ENCODE data around the gene CXCR2. TPM values are rescaled to one million over a fixed set of nuclear protein-coding genes. Genes with fewer than 3 reads are reported as not detected.
"Not testable (repeated sequence)": the region's sequence is repeated elsewhere in the genome, so short reads cannot be mapped to it uniquely, and the experiment has no call there.

CXCR2 gene
- 0.69 TPM for total RNA-seq

DNA sequence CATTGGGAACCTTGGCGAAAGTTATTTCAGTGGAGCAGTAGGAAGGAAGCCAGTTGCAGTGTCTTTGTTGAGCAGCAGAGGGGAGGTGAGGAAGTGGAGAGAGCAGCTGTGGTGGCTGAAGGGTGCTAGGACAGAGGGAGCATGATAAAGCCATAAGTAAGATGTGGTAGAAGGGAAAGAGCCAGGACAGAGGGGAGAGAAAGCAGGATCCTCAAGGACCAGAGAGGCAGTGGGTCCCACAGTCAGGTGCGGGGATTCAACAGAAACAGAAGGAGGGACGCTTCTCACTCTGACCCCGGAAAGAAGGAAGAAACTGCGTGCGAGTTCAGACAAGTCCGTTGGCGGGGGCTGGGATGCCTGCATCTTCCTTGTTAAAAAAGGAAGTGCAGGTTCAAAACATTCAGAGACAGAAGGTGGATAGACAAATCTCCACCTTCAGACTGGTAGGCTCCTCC lies at the start of gene CXCR2:
Gene CXCR2, plus strand, starts transcription at position 403 of the 455 bp plus-strand sequence. CDS start 8,774 bp downstream, outside the sequence.
- no peak for DNase-seq (ENCODE audit: low spot score)

DNA sequence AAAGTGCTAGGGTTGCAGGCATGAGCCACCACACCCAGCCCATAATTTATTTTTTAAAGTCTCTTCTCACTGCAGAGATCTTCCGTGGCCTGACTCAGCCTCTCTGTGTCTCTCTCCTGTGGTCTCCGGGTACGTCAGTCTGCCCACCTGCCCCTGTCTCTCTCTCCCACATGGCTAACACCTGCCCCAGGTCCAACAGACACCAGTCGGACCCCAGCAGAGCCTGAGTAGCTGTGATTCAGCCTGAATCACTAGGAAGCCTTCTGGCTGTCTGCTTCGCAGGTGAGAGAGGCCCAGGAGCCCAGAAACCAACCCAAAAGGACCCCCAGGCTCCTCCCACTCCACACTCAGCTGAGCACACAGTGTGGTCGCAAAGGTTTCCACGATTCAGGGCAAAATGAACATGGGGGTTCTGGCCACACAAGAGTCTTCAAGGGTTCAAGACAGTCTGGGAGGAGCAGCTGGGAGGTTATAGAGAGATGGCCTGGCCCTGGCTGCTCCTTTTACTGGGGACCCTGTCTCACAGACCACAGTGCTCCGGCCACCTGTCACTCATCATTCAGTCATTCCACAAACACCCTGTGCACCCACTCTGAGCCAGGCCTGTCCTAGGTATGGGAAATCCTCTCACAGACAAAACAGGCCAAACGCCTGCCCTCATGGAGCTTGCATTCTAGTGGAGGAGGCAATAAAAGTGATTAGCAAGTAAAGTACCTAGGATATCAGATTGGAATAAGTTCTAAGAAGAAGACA lies 48.2 kb upstream of the CXCR2 start:
- no peak for DNase-seq (ENCODE audit: low spot score)

DNA sequence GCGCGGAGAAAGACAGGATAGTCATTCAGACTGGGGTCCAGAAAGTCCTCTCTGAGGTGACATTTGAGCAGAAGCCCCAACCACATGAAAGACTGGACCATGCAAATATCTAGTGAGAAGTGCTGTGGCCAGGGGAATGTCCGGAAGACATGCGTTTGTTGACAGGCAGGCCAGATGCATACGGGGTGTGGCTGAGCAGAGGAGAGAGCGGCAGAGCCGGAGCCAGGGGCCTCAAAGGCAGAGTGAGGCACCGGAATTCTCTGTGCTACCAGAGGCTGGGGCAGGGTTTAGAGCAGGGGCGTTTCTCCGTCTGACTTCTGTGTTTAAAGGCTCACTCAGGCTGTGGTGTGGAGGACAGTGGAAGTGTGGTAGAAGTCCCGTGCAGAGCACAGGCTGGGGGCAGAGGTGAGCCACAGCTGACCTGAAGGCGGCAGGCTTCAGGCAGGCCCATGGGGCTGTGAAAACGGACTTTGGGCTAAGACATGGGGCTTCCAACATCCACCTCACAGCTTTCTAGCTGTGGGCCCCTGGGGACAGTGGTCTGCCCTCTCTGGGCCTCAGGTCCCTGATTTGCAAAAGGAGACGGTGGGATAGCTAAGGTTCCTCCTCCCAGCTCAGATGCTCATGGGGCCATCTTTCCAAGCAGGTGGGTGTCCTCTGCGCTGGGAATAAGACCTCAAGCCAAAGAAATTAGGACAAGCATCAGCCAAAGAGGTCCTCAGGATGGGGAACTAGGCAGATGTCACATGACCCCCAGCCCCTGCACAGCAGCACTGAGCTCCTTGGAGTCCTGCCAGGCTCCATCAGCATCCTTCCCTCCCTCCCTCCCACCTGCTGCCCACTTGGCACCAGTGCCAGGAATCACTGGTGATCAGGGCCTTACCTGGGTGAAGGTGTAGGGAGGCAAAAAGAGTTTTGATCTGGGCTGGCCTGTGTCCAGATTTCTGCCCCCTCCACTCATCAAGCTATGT lies 45.6 kb upstream of the CXCR2 start:
- no peak for DNase-seq (ENCODE audit: low spot score)

DNA sequence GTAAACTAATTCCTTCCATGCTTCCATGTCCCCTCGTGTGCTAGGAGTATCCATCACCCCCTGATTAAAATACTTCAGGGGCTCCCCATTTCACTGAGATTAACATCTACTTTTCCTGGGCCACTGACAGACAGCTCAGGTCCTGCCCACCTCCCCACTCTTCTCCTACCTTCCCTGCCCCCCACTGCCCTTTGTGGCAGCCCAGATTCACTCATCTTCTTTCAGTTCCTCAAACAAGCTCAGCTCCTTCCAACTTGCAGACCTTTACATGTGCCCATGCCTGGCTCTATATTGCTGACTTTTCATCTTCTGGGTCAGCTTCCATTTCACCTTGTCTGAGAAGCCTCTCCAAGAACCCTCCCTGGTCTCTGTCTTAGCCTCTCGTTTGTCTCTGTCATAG lies 44.8 kb upstream of the CXCR2 start:
- DNase-seq (ENCODE audit: low spot score): no peak

DNA sequence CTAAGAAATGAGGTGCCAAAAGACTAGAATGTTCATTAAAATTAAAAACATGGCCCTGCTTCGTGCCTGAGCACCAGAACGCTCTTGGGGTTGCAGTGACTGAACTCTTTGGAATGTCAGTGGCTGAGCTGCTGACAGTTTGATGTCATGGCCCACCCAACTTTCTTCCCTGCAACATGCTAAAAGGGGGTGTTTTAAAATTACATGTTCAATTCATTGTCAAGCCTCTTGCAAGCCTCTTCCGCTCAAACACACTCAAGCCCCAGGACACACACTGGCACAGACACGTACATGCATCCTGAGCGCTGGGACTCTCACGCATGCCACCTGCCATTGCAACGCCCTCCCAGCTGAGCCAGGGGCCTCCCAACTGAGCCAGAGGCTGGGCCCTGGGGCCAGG lies 44.1 kb upstream of the CXCR2 start:
- no peak for DNase-seq (ENCODE audit: low spot score)

DNA sequence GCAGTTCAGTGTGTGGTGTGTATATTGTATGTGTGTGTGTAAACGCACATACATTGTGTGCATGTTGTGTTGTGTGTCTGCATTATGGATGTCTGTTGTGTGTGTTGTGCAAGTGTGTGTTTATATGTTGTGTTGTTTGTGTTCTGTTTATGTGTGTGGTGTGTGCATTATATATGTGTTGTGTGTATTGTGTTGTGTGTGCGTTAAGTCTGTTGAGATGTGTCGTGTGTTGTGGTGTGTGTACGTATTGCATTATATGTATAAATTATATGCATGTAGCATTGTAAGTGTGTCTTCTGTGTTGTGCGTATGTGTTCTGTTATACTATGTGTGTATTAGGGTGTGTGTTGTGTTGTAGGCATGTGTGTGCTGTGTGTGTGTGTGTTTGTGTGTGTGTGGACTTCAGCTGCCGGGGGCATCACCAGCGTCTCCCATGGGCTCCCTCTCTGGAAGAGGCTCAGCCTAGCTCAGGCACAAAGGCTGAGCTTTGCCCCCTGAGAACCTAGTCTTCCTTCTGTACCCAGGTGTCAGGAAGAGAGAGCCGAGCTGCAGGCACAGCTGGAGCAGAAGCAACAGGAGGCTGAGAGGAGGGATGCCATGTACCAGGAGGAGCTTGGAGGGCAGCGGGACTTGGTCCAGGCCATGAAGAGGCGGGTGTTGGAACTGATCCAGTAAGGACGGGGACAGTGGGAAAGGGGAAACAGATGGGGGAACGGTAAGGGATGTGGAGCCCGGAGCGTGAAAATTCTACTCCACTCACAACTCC lies 43.1 kb upstream of the CXCR2 start:
- no peak for DNase-seq (ENCODE audit: low spot score)

DNA sequence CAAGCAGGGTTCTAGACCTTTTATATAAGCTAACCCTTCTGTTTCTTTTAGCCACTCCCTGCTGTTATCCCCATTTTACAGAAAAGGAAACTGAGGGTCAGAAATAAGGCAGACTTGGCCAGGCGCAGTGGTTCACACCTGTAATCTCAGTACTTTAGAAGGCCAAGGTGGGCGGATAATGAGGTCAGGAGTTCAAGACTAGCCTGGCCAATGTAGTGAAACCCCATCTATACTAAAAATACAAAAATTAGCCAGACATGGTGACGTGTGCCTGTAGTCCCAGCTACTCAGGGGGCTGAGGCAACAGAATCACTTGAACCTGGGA lies 42.5 kb upstream of the CXCR2 start:
- DNase-seq (ENCODE audit: low spot score): no peak

DNA sequence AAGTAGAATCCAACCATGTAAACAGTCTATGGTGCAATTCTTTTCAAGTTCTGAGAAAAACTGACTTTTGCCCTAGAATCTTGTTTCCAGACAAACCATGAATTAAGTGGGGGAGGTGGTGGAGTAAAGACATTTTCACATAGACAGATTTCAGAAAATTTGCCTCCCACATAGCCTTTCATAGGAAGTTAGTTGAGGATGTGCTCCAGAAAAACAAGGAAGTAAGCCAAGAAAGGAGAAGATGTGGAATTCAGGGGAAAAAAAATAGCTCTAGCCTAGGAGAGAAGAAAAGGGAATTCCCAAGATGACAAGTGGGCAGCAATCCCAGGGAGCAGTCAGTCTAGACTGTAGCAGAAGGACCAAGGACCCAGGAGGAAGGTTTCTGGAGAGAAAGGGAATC lies 39.4 kb upstream of the CXCR2 start:
- DNase-seq (ENCODE audit: low spot score): no peak

DNA sequence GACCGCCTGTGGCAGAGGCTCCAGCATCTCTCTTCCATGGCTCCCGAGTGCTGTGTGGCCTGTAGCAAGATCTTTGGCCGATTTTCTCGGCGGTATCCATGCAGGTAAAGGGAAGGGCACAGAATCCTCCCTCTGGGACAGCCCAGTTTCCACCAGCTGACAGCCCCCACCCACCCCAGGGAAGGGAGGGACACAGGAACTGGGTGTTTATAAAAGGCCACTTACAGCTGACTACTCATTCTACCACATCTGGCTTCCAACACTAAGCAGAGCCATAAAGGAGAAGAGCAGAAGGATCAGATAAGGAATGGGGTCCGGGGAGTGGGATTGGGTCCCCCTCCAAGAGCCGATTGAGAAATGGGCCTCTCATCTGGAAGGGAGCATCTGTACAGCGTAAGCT lies 36.6 kb upstream of the CXCR2 start:
- DNase-seq (ENCODE audit: low spot score): no peak

DNA sequence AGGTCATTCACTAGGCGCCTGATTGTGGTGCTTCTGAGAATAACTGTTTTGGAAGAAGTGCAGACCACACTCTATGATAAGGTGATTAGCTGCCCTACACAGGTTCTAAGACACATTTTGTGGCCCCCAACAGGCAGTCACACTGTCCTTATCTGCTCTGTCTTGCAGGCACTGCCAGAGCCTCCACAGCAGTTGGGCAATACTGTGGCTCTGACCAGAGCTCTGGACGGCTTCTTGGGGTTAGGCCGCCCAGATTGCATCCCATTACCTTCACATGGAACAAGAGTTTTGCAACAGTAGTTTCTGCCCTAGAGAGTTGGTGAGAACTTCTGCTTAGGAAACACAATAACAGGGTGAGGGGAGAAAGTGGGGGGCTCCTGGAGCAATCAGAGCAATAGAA lies 34.1 kb upstream of the CXCR2 start:
- no peak for DNase-seq (ENCODE audit: low spot score)

DNA sequence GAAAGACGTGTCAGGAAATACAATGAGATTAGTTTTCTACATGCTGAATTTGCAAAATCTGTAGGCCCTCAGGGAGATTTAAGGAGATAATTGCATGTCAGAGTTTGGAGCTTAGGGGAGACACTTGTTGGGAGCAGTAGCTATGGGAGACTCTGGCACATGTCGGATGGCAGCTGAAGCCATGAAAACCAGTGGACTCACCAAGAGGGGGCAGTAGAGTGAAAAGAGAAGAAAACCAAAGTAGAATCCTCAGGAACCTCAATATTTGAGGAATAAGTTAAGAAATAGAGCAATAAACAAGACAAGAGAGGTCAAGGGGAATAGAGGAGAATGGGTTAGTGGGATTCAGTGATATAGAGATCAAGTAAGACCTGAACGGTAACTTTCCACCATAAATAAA lies 31.9 kb upstream of the CXCR2 start:
- no peak for DNase-seq (ENCODE audit: low spot score)

DNA sequence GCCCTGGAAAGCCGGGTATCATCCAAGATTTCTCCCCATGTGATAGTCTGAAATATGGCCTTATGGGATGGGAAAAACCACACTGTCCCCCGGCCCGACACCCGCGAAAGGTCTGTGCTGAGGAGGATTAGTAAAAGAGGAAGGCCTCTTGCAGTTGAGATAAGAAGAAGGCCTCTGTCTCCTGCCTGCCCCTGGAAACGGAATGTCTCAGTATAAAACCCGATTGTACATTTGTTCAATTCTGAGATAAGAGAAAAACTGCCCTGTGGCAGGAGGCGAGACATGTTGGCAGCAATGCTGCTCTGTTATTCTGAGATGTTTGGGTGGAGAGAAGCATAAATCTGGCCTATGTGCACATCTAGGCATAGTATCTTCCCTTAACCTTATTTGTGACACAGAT lies 30.0 kb upstream of the CXCR2 start:
- DNase-seq (ENCODE audit: low spot score): no peak

DNA sequence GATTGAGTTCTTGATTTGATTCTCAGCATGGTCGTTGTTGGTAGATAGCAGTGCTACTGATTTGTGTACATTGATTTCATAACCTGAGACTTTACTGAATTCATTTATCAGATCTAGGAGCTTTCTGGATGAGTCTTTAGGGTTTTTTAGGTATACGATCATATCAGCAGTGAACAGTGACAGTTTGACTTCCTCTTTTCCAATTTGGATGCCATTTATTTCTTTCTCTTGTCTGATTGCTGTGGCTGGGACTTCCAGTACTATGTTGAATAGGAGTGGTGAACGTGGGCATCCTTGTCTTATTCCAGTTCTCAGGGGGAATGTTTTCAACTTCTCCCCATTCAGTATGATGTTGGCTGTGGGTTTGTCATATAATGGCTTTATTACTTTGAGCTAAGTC lies 27.9 kb upstream of the CXCR2 start:
- DNase-seq (ENCODE audit: low spot score): no peak

DNA sequence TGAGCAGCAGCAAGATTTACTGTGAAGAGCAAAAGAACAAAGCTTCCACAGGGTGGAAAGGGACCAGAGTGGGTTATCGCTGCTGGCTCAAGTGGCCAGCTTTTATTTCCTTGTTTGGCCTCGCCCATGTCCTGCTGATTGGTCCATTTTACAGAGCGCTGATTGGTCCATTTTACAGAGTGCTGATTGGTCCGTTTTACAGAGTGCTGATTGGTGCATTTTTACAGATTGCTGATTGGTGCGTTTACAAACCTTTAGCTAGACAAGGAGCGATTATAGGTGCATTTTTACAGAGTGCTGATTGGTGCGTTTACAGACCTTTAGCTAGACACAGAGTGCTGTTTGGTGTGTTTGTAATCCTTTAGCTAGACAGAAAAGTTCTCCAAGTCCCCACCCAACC lies 17.0 kb upstream of the CXCR2 start:
- DNase-seq (ENCODE audit: low spot score): not testable (repeated sequence)

DNA sequence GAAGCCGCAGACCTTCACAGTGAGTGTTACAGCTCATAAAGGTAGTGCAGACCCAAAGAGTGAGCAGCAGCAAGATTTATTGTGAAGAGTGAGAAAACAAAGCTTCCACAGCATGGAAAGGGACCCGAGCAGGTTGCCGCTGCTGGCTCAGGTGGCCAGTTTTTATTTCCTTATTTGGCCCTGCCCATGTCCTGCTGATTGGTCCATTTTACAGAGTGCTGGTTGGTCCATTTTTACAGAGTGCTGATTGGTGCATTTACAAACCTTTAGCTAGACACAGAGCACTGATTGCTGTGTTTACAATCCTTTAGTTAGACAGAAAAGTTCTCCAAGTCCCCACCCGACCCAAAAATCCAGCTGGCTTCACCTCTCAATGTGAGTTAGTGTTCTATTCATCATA lies 4.0 kb upstream of the CXCR2 start:
- DNase-seq (ENCODE audit: low spot score): not testable (repeated sequence)

DNA sequence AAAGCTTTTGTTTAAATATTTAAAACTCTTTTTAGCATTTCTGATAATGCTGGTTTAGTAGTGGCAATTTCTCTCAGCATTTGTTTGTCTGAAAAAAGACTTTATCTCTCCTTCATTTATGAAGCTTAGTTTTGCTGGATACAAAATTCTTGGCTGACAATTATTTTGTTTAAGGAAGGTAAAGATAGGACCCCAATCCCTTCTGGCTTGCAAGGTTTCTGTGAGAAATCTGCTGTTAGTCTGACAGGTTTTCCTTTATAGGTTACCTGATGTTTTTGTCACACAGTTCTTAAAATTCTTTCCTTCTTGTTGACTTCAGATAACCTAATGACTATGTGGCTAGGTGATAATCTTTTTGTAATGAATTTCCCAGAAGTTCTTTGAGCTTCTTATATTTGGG lies 3.5 kb upstream of the CXCR2 start:
- not testable (repeated sequence) for DNase-seq (ENCODE audit: low spot score)

DNA sequence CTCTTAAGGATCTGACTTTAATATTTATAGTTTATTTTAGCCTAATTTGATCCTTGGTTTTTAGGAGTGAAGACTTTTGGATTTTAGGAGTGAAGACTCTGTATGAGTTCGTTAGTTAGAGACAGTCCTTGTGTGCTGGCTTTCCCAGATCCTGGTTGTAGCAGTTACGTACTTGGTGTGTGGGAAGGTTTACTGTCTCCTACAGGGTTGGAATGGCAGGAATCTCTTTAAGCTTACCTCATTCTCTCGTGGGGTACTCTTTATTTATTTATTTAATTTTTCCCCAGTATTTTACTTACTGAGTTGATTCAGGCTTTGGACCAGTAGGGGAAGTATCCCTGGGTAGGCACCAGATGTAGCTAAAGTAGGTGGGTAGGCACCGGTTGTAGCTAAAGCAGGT lies 1.8 kb upstream of the CXCR2 start:
- DNase-seq (ENCODE audit: low spot score): no peak

DNA sequence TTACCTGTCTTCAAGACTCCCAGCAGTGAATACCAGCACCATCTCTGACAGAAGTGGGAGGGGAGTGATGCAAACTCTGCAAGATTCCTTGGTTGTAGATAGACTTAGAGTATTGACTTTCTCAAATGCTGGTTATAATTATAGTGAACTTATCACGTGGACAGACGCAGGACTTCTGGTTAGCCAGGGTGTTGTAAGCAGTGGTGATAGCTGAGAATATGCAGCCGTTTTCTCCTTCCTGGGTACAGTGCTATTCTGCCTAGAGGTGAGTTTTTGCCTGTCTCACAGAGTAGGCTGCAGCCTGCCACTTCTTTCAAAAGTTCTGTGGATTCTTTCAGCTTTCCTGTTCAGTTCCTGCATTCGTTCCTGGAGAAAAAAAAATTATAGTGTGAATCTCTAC lies 733 bp upstream of the CXCR2 start:
- no peak for DNase-seq (ENCODE audit: low spot score)

DNA sequence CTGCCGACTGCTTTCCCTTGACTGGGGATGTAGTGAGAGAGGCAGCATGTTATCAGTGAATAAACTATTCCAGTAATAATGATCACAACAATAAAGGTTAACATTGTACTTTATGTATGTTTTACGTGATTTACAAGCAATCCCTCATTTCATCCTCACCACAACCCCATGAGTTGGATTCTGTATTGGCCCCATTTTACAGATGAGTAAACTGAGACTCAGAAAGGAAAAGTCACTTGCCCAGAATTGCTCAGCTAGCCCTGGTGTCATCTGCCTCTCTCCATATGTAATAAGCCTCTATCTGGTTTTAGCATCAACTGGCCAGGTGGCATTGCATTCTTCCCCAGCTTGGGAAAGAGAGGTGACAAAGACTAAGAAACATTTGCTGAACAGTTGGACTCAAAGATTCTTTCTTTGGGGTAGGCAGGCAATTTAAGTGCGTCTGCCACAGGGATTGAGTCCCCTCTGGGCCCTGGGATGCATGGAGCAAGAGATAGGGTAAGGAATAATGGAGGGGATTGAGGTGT lies 2.2 kb downstream of the CXCR2 start:
- DNase-seq (ENCODE audit: low spot score): no peak

DNA sequence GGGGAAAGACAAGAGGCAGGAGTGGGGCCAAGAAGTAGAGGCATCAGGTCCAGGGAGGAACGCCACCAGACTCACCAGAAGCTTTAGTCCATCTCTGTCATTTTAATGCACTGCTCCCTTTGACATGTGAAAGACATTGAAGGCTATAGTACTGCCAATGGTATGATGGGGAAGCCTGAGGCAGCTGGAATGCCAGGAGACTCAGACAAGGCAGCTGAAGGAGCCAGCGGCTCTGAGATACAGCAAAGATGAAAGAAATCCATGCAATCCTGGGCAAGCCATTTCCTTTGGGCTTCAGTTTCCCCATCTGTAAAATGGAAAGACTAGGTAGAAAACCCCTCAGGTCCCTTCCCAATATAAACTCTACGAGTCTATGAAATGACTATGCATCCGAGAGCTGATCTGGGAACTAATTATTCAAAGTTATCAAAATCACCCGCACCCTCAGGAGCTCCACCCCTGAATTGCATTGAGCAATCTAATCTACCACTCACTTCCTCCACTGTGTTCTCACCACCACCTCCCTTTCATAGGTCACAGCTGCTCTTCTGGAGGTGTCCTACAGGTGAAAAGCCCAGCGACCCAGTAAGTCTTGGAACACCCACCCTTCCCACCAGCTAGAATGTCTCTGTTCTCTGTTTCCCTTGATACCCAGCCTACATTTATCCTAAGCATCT lies 3.1 kb downstream of the CXCR2 start:
- no peak for DNase-seq (ENCODE audit: low spot score)

DNA sequence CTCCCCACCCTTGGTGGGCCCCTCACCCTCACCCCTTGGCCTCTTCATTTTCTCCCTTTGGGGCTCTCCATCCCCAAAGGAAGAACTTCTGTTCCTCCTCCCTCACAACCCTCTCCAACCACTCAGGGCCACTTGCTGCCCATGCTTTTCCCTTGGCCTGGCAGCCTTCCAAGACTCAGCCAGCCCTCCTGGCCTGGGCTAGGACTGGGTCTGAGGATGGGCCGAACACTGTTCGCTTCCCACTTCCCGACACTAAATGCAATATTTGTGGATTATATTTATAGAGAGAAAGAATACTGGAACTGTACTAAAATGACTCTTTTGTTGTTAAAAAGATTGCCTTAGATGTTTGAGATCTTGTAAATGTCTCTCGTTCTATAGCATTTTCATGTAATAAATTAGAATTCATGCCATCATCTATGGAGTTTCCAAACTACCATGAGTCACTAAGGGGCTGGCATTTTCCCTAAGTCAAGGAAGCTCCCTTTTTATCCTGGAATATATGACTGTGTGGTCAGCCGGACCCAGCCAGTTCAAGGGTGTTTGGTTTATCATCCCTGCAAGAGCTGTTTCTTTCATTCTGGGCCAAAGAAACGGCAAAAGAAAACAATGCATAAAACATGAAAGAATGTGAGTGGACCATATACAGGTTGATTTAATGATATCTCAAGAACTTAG lies 3.8 kb downstream of the CXCR2 start:
- no peak for DNase-seq (ENCODE audit: low spot score)
